Superior temporal gyrus (tissue), 1 donor: ENCODE measurements around the gene CYP3A5.
"Not testable (repeated sequence)": the region's sequence is repeated elsewhere in the genome, so short reads cannot be mapped to it uniquely, and the experiment has no call there.

Experiments
- DNase-seq: peaks from one replicate; pipeline ENCODE4 v3.0.0-alpha.2; 2016; ENCODE audit errors: extremely low spot score

Gene CYP3A5

DNA sequence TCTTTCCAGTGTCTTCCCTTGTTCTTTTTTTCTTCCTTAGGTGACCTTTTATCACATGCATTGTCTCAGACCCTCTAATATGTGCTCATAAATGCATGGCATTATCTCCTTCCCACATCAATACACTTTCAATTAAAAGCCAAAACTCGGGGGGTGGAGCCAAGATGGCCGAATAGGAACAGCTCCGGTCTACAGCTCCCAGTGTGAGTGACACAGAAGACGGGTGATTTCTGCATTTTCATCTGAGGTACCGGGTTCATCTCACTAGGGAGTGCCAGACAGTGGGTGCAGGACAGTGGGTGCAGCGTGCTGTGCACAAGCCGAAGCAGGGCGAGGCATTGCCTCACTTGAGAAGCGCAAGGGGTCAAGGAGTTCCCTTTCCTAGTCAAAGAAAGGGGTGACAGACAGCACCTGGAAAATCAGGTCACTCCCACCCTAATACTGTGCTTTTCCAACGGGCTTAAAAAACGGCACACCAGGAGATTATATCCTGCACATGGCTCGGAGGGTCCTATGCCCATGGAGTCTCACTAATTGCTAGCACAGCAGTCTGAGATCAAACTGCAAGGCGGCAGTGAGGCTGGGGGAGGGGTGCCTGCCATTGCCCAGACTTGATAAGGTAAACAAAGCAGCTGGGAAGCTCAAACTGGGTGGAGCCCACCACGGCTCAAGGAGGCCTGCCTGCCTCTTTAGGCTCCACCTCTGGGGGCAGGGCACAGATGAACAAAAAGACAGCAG, 6.2 kb upstream of the CYP3A5 start:
- DNase-seq: not testable (repeated sequence)

DNA sequence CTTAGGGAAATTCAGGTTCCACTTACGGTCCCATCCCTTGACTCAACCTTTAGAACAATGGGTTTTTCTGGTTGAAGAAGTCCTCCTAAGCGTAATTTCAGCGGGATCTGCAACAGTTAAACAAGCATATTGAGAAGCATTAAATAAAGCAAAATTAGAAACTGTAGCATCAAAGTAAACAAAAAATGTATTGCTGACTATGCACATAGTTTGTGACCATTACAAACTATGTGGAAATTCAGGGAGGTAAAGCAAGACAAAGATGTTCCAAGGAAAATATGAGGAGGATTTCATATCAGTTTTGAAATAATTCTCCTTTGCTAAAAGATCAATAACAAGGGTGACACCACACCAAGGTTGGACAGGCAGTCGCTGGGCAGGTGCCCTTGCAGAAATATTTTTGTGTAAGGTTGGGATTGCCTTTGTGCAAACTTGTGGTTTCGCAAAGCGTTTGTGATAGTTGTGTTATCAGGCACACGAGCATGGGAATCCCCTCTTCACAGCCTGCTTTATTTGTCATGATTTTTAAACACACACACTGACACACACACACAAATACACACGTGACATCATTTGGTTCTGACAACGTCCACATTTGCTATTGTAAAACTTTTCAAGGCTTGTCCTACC, 5.4 kb upstream of the CYP3A5 start:
- DNase-seq: no peak

- no peak for DNase-seq
Measured at GRCh38 chr7:99679032-99679399, 780 bp downstream of the CYP3A5 start.

DNA sequence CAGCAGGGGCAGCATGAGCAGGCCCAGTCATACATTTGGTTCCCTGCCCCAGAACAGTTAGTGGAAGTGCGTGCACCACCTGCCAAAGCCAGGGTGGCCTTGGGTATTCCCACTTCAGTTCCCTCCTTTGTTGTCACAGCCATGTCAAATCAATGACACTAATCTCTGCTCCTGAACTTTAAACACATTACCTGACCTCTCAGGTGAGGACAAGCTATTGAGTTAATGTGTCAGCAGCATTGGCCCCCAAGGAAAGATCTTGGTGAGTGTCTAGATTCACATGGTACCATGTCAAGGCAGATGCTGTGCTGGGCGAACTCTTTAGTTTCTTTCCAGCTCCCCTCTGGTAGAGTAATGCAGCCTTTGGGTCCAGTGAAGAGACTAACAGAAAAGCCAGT, 2.1 kb downstream of the CYP3A5 start:
- DNase-seq: no peak

DNA sequence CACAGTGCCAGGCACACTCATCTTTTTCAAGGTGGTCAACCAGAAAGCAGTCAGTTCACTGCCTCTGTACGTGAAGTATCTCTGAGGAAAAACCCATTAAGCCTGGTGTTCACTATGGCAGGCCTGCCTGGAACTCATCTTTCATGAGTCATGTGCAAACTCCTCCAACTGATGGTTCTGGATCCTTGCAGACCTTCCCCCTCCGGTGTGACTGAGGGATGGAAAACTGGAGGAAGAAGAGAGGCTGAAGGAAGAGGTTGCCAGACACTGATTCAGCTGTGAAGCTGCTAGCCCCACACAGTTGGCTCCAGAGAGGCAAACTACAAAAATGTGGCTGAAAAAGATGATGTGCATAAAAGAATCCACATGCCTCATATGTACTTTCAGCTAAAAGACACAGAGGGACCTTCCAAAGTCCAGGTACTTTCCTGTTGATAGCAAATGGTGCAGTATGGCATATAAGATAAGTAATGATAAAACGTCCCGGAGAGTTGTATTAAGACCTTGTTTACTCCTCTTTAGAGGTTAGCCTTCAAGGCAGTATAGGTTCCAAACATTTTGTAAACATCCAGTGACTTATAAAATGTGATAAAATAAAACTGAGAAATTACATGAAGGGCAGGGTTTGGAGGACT, 2.7 kb downstream of the CYP3A5 start:
- no peak for DNase-seq

- no peak for DNase-seq
Measured at GRCh38 chr7:99674995-99675742, 4.6 kb downstream of the CYP3A5 start.

- DNase-seq: no peak
Measured at GRCh38 chr7:99672573-99672972, 7.2 kb downstream of the CYP3A5 start.

DNA sequence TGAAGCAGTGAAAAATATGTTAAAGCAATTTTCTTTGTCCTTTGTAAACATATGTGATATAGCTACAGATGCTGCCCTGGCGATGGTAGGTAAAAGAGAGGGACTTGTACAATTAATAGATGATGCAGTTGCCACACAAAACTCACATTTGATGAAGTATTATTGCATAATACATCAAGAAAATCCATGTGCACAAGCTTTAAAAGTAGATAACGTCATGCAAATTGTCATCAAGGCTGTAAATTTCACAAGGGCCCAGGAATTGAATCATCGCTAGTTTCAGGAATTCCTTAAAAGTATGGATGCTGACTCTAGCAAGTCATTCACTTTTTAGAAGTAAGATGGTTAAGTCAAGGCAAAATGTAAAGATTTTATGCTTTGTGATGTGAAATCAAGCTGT, 10.0 kb downstream of the CYP3A5 start:
- no peak for DNase-seq

DNA sequence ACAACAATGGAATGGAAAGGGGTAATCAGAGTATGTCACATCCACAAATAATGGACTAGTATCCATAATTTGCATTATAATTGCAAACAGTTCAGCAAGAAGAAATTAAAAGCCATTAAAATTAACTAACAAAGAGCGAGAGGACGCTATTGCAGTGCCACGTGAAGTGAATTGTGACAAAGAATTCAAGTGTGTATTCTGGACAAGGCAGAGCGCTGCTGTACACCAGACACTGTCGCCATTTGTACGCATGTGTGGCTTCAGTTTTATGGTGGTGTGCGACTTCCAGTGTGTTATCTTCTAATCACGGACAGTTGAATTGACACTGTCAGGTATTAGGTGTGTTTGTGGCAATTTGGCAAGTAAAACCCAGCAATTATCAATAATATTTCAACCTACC, 11.3 kb downstream of the CYP3A5 start:
- no peak for DNase-seq

- DNase-seq: no peak
Measured at GRCh38 chr7:99667179-99667578, 12.6 kb downstream of the CYP3A5 start.

DNA sequence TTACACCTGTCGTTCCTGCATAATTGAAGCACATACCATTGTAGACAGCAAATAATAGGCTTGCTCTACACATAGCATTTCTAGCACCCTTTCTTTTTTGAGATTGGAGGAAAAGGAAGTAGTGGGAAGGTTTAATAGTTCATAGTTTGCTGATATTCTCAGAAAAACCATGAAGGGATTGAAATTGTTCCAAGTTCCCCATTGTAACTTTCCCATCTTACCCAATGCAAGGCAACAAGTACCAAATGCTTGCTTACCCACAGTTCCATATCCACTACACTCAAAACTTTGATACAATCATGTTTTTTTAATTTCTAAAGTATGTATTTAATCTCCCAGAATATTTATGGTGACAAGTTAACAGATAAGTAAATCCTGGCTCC, 13.8 kb downstream of the CYP3A5 start:
- no peak for DNase-seq

GRCh38 chr7:99665312-99666012, 14.3 kb downstream of the CYP3A5 start:
- DNase-seq: no peak

DNA sequence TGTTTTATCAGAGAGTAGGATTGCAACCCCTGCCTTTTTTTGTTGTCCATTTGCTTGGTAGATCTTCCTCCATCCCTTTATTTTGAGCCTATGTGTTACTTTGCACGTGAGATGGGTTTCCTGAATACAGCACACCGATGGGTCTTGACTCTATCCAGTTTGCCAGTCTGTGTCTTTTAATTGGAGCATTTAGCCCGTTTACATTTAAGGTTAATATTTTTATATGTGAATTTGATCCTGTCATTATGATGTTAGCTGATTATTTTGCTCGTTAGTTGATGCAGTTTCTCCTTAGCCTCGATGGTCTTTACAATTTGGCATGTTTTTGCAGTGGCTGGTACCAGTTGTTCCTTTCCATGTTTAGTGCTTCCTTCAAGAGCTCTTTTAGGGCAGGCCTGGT, 21.9 kb downstream of the CYP3A5 start:
- not testable (repeated sequence) for DNase-seq

- not testable (repeated sequence) for DNase-seq
Measured at GRCh38 chr7:99654626-99655025, 25.2 kb downstream of the CYP3A5 start.

DNA sequence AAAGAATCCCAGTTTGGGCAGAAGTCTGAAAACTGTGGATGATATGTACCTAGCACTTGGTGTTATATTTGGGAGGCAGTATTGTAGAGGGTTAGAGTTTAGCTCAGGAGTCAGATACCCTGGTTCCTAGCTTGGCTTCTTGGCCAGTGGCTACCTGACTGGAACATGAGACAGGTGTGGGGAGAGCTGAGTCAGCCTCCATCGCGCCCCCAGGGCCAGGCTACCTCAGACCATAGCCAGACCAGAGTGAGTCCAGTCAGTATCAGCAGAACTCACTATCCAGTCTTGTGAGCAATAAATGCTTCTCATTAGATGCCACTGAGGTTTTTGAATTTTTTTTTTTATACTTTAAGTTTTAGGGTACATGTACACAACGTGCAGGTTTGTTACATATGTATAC, 26.0 kb downstream of the CYP3A5 start:
- no peak for DNase-seq

GRCh38 chr7:99653269-99653668, 26.5 kb downstream of the CYP3A5 start:
- not testable (repeated sequence) for DNase-seq

DNA sequence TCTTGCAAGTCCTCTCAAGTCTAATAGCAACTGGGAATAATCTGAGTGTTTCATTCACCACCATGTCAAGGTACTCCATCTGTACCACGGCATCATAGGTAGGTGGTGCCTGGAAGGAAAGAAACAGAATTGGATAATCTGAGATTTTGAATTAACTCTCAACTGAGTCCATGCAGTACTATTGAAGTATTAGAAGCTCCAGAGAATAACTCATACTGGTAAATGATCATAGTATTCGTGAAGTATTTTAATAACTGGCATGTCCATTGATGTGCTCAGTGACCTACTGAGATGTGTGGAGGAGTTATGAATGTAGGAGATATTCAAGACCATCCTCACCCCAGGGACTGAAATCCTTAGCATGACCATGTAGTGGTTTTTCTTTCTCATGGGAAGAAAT, 27.1 kb downstream of the CYP3A5 start:
- no peak for DNase-seq

DNA sequence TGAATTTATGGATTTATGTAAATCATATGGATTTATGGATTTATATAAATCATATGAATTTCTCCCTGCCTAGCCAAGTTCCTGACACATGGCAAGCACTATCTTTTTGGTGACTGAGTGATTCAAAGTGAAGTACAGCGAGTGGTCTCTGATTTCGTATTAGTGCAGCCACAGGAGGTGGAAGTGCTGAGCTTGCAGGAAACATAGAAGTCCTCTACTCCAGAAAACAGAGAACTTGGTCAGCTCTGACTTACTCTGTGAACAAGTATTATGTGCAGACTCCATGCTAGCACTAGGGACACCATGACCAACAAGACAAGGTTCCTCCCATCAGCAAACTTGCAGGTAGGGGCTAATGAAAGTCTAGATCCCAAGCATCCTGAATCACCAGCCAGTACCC, 28.5 kb downstream of the CYP3A5 start:
- no peak for DNase-seq

DNA sequence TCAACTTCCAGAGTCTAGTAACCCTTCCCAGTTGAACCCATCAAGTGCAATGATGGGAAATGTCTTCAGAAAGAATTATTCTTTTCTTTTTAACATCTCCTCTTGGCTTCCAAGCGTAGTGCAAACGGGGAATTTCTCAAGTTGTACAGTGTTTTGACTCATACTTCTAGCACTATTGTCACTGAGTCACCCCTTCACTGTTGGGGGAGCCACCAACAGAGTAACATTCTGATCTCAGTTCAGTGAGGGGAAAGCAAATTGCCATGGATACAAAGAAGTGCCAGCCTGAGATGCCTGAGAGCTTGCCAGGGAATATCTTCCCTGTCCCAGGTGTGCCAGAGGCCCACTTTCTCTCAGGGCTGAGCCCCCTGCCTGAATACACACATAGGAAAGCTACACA, 31.0 kb downstream of the CYP3A5 start:
- no peak for DNase-seq

DNA sequence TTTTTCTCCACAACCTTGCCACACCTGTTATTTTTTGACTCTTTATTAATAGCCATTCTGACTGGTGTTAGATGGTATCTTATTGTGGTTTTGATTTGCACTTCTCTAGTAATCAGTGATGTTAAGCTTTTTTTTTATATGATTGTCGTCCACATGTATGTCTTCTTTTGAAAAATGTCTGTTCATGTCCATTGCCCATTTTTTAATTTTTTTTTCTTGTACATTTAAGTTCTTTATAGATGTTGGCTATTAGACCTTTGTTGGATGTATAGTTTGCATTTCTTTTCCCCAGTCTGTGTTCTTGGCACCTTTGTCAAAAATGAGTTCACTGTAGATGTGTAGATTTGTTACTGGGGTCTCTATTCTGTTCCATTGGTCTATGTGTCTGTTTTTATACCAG, 34.2 kb downstream of the CYP3A5 start:
- no peak for DNase-seq

DNA sequence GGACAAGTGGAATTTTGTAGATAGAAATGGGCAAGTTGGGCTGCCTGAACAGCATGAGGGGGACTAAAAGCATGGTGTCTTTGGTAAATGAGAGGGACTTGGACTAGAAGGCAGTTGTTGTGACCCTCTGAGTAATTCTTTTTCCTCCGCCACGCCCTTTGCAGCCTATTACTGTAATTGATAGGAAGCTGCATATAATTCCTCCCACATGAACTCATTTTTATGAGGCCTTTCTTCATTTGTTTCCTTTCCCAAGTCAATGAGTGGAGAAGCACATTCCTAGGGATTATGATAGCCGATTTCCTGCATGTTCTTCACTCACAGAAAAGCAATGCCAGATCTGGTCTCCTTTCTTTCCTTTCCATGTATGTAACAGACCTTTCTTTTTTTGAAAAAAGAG, 35.4 kb downstream of the CYP3A5 start:
- DNase-seq: no peak

DNA sequence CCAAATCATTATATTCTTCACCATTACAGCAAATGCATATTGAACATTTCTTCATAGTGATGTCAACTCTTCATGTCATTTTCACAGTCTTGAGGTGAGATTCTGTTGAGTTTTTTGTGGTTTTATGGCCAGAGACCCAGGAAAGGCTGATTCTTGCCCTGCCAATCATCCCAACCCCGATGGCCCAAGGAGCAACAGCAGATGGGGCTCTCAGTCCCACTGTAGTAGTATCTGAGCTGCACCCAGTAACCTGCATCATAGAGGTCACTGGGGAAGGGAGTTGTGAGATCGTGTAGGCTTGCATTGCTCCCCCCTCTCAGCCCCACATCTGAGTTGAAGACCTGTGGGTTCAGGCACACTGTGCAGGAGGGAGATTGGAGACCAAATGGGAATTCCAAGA, 36.3 kb downstream of the CYP3A5 start:
- DNase-seq: no peak
